H9 (cell line): ENCODE measurements around the gene MUSK. TPM values are rescaled to one million over a fixed set of nuclear protein-coding genes. Genes with fewer than 3 reads are reported as not detected.
"Not testable (repeated sequence)": the region's sequence is repeated elsewhere in the genome, so short reads cannot be mapped to it uniquely, and the experiment has no call there.

ENCODE experiments used
- DNase-seq: peaks from one replicate; pipeline ENCODE4 v3.0.0-alpha.2; 2017
- H2AFZ ChIP-seq: one replicate; pipeline ENCODE4 v1.6.1; 2013; ENCODE audit warnings: mild to moderate bottlenecking, low read length, control low read depth, moderate library complexity
- H2AK5ac ChIP-seq: 2 replicates; pipeline ENCODE4 v1.6.1; 2013; ENCODE audit warnings: low read length, control low read depth, mixed read lengths; ENCODE audit not compliant: insufficient read length
- H2BK120ac ChIP-seq: one replicate; pipeline ENCODE4 v1.6.1; 2013; ENCODE audit warnings: low read depth, mild to moderate bottlenecking, low read length, control low read depth, inconsistent platforms; ENCODE audit not compliant: poor library complexity, severe bottlenecking
- H2BK12ac ChIP-seq: 2 replicates; pipeline ENCODE4 v1.6.1; 2013; ENCODE audit warnings: low read length, control low read depth, mixed read lengths, low read depth; ENCODE audit not compliant: insufficient read length
- H2BK15ac ChIP-seq: 2 replicates; pipeline ENCODE4 v1.6.1; 2013; ENCODE audit warnings: low read depth, low read length, control low read depth
- H2BK20ac ChIP-seq: one replicate; pipeline ENCODE4 v1.6.1; 2013; ENCODE audit warnings: low read depth, mild to moderate bottlenecking, low read length, control low read depth, inconsistent platforms; ENCODE audit not compliant: poor library complexity, severe bottlenecking
- H2BK5ac ChIP-seq: 2 replicates; pipeline ENCODE4 v1.6.1; 2013; ENCODE audit warnings: low read length, control low read depth, mixed read lengths; ENCODE audit not compliant: insufficient read length
- H3K14ac ChIP-seq: 2 replicates; pipeline ENCODE4 v1.6.1; 2013; ENCODE audit warnings: low read length, control low read depth; ENCODE audit not compliant: insufficient read depth
- H3K18ac ChIP-seq: 2 replicates; pipeline ENCODE4 v1.6.1; 2013; ENCODE audit warnings: low read depth, mild to moderate bottlenecking, mixed read lengths, low read length, control low read depth; ENCODE audit not compliant: insufficient read length
- H3K23ac ChIP-seq: 2 replicates; pipeline ENCODE4 v1.6.1; 2013; ENCODE audit warnings: low read length, control low read depth, mixed read lengths, low read depth; ENCODE audit not compliant: insufficient read length
- H3K23me2 ChIP-seq: 2 replicates; pipeline ENCODE4 v1.6.1; 2013; ENCODE audit warnings: low read depth, mild to moderate bottlenecking, mixed read lengths, low read length, control low read depth; ENCODE audit not compliant: insufficient read length, poor library complexity, severe bottlenecking
- H3K27ac ChIP-seq: 2 replicates; pipeline ENCODE4 v1.5.1; 2013; ENCODE audit warnings: low read length, control low read depth, mixed read lengths, low read depth; ENCODE audit not compliant: insufficient read length
- H3K27me3 ChIP-seq: 2 replicates; pipeline ENCODE4 v1.6.1; 2013; ENCODE audit warnings: low read length, control low read depth, inconsistent platforms; ENCODE audit not compliant: insufficient read depth
- H3K4ac ChIP-seq: 2 replicates; pipeline ENCODE4 v1.6.1; 2013; ENCODE audit warnings: low read depth, mild to moderate bottlenecking, control low read depth, inconsistent platforms, low read length, moderate library complexity
- H3K4me1 ChIP-seq: 2 replicates; pipeline ENCODE4 v1.6.1; 2013; ENCODE audit warnings: low read length, control low read depth, inconsistent platforms; ENCODE audit not compliant: insufficient read depth
- H3K4me2 ChIP-seq: 2 replicates; pipeline ENCODE4 v1.6.1; 2013; ENCODE audit warnings: low read length, control low read depth, mixed read lengths; ENCODE audit not compliant: insufficient read length, insufficient read depth
- H3K56ac ChIP-seq: 2 replicates; pipeline ENCODE4 v1.6.1; 2013; ENCODE audit warnings: low read depth, mild to moderate bottlenecking, mixed read lengths, low read length, control low read depth; ENCODE audit not compliant: insufficient read length
- H3K79me1 ChIP-seq: 2 replicates; pipeline ENCODE4 v1.6.1; 2013; ENCODE audit warnings: low read depth, mild to moderate bottlenecking, moderate library complexity, low read length, control low read depth, inconsistent platforms; ENCODE audit not compliant: insufficient read depth, poor library complexity, severe bottlenecking
- H3K79me2 ChIP-seq: 2 replicates; pipeline ENCODE4 v1.6.1; 2013; ENCODE audit warnings: low read length, control low read depth, inconsistent platforms; ENCODE audit not compliant: insufficient read depth
- H3K9ac ChIP-seq: 2 replicates; pipeline ENCODE4 v1.6.1; 2013; ENCODE audit warnings: low read length, control low read depth, mixed read lengths; ENCODE audit not compliant: insufficient read length; ENCODE audit errors: extremely low read depth
- H3K9me3 ChIP-seq: one replicate; pipeline ENCODE4 v1.6.1; 2013; ENCODE audit warnings: low read depth, low read length, inconsistent platforms; ENCODE audit not compliant: control insufficient read depth
- H3T11ph ChIP-seq: one replicate; pipeline ENCODE4 v1.6.1; 2013; ENCODE audit warnings: mild to moderate bottlenecking, low read length, control low read depth, inconsistent platforms
- H4K20me1 ChIP-seq: one replicate; pipeline ENCODE4 v1.6.1; 2013; ENCODE audit not compliant: control insufficient read depth, insufficient read length, insufficient read depth
- H4K5ac ChIP-seq: 2 replicates; pipeline ENCODE4 v1.6.1; 2013; ENCODE audit warnings: low read depth, mild to moderate bottlenecking, mixed read lengths, low read length, control low read depth; ENCODE audit not compliant: insufficient read length
- H4K8ac ChIP-seq: replicated peaks from 2 replicates; pipeline ENCODE4 v1.6.1; 2013; ENCODE audit warnings: low read length, control low read depth, mixed read lengths, low read depth; ENCODE audit not compliant: insufficient read length
- H4K91ac ChIP-seq: 2 replicates; pipeline ENCODE4 v1.6.1; 2013; ENCODE audit warnings: low read depth, mild to moderate bottlenecking, moderate library complexity, mixed read lengths, low read length, control low read depth; ENCODE audit not compliant: insufficient read length
- H3K27ac Mint-ChIP-seq, 3 experiments: 2 replicates in 2 of 3; 3 replicates in 1 of 3; pipeline ENCODE4 v1.8.0; 2020 to 2021; ENCODE audit warnings: mixed read lengths in 3 of 3, mild to moderate bottlenecking in 1 of 3, moderate library complexity in 1 of 3
- H3K27me3 Mint-ChIP-seq: 2 replicates; pipeline ENCODE4 v1.8.0; 2021; ENCODE audit warnings: low read depth, mild to moderate bottlenecking, moderate library complexity, mixed read lengths
- H3K36me3 Mint-ChIP-seq, 3 experiments: 2 replicates in 2 of 3; 3 replicates in 1 of 3; pipeline ENCODE4 v1.8.0; 2020 to 2021; ENCODE audit warnings: low read depth in 3 of 3, mixed read lengths in 3 of 3; ENCODE audit not compliant: insufficient read depth in 1 of 3
- H3K4me1 Mint-ChIP-seq, 2 experiments: 2 replicates each; pipeline ENCODE4 v1.8.0; 2020; ENCODE audit warnings: mixed read lengths in 2 of 2
- H3K4me3 Mint-ChIP-seq, 2 experiments: 2 replicates in 1 of 2; 3 replicates in 1 of 2; pipeline ENCODE4 v1.8.0; 2020 to 2021; ENCODE audit warnings: mild to moderate bottlenecking in 2 of 2, mixed read lengths in 2 of 2, moderate library complexity in 1 of 2
- H3K9me3 Mint-ChIP-seq, 2 experiments: 2 replicates in 1 of 2; 3 replicates in 1 of 2; pipeline ENCODE4 v1.8.0; 2020; ENCODE audit warnings: mild to moderate bottlenecking in 2 of 2, mixed read lengths in 2 of 2, moderate library complexity in 1 of 2
- WGBS: extraction: QIAGEN DNeasy Blood & Tissue Kit; methylation state at CpG from one replicate; pipeline ENCODE4 v1.1.7; 2013; ENCODE audit warnings: missing lambda C conversion rate, low lambda C conversion rate, mixed read lengths; ENCODE audit not compliant: insufficient read length; ENCODE audit errors: extremely low coverage; 5-methylcytosine and 5-hydroxymethylcytosine counted together
- total RNA-seq: library from RNA; stranded (reverse); gene quantifications from 2 replicates; pipeline ENCODE4 v1.2.1, GENCODE V29; 2021
- TF ChIP-seq, protein P1 (sequence below): fragments of 200-600 bp; sonication (generic); conservative IDR thresholded peaks from 3 replicates; pipeline ENCODE4 v1.8.0; 2021; ENCODE audit warnings: antibody characterized with exemption, mild to moderate bottlenecking

Gene MUSK
- total RNA-seq, 1 experiment from 2014 or later = not detected

DNA sequence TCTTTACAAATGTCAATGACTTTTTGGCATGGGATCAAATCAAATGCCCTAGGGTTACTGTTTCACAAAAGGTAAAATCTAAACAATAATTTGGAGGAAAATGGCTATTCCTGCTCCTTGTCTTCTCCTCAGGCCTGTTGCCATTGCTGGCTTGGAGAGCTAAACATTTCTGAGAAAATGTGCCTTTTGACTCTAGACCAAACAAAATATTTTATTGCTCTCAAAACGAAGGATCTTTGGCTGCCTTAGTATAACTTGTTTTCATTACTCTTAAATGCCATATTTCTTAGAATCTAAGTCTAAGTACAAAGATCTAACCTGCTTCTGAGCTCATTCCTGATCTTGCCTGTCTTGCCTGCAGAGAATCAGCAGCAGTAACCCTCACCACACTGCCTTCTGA is 116.6 kb downstream of the MUSK start:
- TF ChIP-seq, protein P1, sequence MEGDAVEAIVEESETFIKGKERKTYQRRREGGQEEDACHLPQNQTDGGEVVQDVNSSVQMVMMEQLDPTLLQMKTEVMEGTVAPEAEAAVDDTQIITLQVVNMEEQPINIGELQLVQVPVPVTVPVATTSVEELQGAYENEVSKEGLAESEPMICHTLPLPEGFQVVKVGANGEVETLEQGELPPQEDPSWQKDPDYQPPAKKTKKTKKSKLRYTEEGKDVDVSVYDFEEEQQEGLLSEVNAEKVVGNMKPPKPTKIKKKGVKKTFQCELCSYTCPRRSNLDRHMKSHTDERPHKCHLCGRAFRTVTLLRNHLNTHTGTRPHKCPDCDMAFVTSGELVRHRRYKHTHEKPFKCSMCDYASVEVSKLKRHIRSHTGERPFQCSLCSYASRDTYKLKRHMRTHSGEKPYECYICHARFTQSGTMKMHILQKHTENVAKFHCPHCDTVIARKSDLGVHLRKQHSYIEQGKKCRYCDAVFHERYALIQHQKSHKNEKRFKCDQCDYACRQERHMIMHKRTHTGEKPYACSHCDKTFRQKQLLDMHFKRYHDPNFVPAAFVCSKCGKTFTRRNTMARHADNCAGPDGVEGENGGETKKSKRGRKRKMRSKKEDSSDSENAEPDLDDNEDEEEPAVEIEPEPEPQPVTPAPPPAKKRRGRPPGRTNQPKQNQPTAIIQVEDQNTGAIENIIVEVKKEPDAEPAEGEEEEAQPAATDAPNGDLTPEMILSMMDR = no peak
- Histone ChIP-seq H4K8ac (no peak overlapping the region), H3K23ac (no peak overlapping the region), H2BK12ac (no peak overlapping the region), H3K27ac (no peak overlapping the region), H3K79me1 (no peaks in the 10 kb centered on the region), H4K20me1 (no peaks in the 10 kb centered on the region), H4K91ac (no peak overlapping the region), H4K5ac (no peak overlapping the region), H3K27me3 (no peaks in the 10 kb centered on the region), H2BK20ac (no peak overlapping the region), H3K23me2 (no peaks in the 10 kb centered on the region), H3K4me1 (no peaks in the 10 kb centered on the region), H3K14ac (no peak overlapping the region), H2BK15ac (no peak overlapping the region), H2BK5ac (no peak overlapping the region), H3K79me2 (no peaks in the 10 kb centered on the region), H3T11ph (no peak overlapping the region), H3K9me3 (no peaks in the 10 kb centered on the region), H3K4ac (no peak overlapping the region), H3K9ac (no peak overlapping the region), H2AK5ac (no peak overlapping the region), H2BK120ac (no peak overlapping the region), H3K56ac (no peak overlapping the region), H3K4me2 (no peak overlapping the region), H3K18ac (no peak overlapping the region), H2AFZ (no peak overlapping the region)
- H3K27me3 Mint-ChIP-seq = no peaks in the 10 kb centered on the region
- no peaks in the 10 kb centered on the region for H3K36me3 Mint-ChIP-seq
- H3K4me3 Mint-ChIP-seq = no peak overlapping the region
- no CpG with 5 or more reads among the region's 1 CpG for WGBS
- no peak overlapping the region; a peak in 1 of 7 replicates for H3K27ac Mint-ChIP-seq
- H3K9me3 Mint-ChIP-seq = no peaks in the 10 kb centered on the region; a peak in 1 of 5 replicates
- DNase-seq = no peak
- H3K4me1 Mint-ChIP-seq = no peaks in the 10 kb centered on the region

DNA sequence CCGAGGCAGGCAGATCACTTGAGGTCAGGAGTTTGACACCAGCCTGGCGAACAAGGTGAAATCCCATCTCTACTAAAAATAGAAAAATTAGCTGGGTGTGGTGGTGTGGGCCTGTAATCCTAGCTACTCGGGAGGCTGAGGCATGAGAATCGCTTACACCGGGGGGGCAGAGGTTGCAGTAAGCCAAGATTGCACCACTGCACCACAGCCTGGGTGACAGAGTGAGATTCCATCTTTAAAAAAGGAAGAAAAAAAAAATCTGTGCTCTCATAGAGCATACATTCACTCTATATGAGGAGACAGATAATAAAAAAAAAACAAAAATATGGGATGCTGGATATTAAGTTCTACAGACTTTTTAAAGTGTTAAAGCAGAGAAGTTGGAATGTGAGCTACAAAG is 119.8 kb downstream of the MUSK start:
- no CpG with 5 or more reads among the region's 5 CpGs for WGBS
- H3K4me1 Mint-ChIP-seq = not testable (repeated sequence)

More for the DNA sequence above, 119.8 kb downstream of the MUSK start:
- not testable (repeated sequence) for H2BK5ac ChIP-seq, H4K5ac ChIP-seq, H4K8ac ChIP-seq, H3K23ac ChIP-seq, H3K27ac Mint-ChIP-seq, H3K79me1 ChIP-seq, H2BK15ac ChIP-seq, H3K79me2 ChIP-seq, H3K18ac ChIP-seq, H2BK120ac ChIP-seq, H3K4me1 ChIP-seq, DNase-seq, H3K23me2 ChIP-seq, H4K91ac ChIP-seq, H2BK20ac ChIP-seq, H3K4ac ChIP-seq, H3T11ph ChIP-seq, H2BK12ac ChIP-seq, H4K20me1 ChIP-seq, H3K14ac ChIP-seq, H2AK5ac ChIP-seq, H3K27me3 ChIP-seq, H3K56ac ChIP-seq, H3K9ac ChIP-seq, H3K27ac ChIP-seq, H3K9me3 ChIP-seq, H3K4me3 Mint-ChIP-seq, H3K9me3 Mint-ChIP-seq, H3K4me2 ChIP-seq, H2AFZ ChIP-seq, H3K36me3 Mint-ChIP-seq, H3K27me3 Mint-ChIP-seq
